Esophagus squamous epithelium (tissue), 5 donors: ENCODE measurements around the gene TEC. TPM values are rescaled to one million over a fixed set of nuclear protein-coding genes. Genes with fewer than 3 reads are reported as not detected.

Source experiments
- DNase-seq: peaks from one replicate; lab custom pipeline; 2025; lab: John Stamatoyannopoulos, UW
- H3K27ac ChIP-seq, 4 donors: fragments of 200-600 bp; sonication (generic); one replicate each; pipeline ENCODE4 v1.5.1; 2016 to 2019; ENCODE audit warnings: mild to moderate bottlenecking in 1 of 4
- H3K27me3 ChIP-seq, 4 donors: fragments of 200-600 bp; sonication (generic); 1 replicate in 3 of 4; 2 replicates in 1 of 4; pipeline versions ENCODE4 v1.5.1 to v1.6.0; 2017 to 2021; ENCODE audit warnings: antibody characterized with exemption in 1 of 4
- H3K36me3 ChIP-seq, 3 donors: fragments of 200-600 bp; sonication (generic); one replicate each; pipeline ENCODE4 v1.5.1; 2016 to 2019
- H3K4me1 ChIP-seq, 3 donors: fragments of 200-600 bp; sonication (generic); one replicate each; pipeline ENCODE4 v1.5.1; 2017 to 2019
- H3K4me3 ChIP-seq, 4 donors: fragments of 200-600 bp; sonication (generic); 1 replicate in 3 of 4; 2 replicates in 1 of 4; pipeline ENCODE4 v1.5.1; 2016 to 2019; ENCODE audit warnings: mild to moderate bottlenecking in 2 of 4, moderate library complexity in 1 of 4
- H3K9me3 ChIP-seq, 3 donors: fragments of 200-600 bp; sonication (generic); one replicate each; pipeline ENCODE4 v1.5.1; 2016 to 2019
- CTCF ChIP-seq, 6 experiments: fragments of 450-650 bp in 4 of 6; fragments of 200-600 bp in 2 of 6; sonication (generic) in 2 of 6; IDR thresholded peaks; one replicate each; pipeline ENCODE4 v1.5.1; 2016 to 2019; ENCODE audit warnings: antibody characterized with exemption in 6 of 6, mild to moderate bottlenecking in 4 of 6, moderate library complexity in 4 of 6
- POLR2A ChIP-seq, 4 donors: fragments of 450-650 bp; IDR thresholded peaks; one replicate each; pipeline ENCODE4 v1.6.1; 2017; ENCODE audit warnings: antibody characterized with exemption in 4 of 4, mild to moderate bottlenecking in 4 of 4, moderate library complexity in 3 of 4
- WGBS, 2 donors: methylation state at CpG; one replicate each; pipeline ENCODE4 v1.1.5; 2018; 5-methylcytosine and 5-hydroxymethylcytosine counted together
- intact Hi-C: fragments of 100-400 bp; cut with DNase I; formaldehyde crosslinking; loops from one replicate; pipeline ENCODE4 v1.15.0; 2022
- total RNA-seq, 4 donors: library from RNA; depleted of rRNA; stranded (reverse); fragments of >200 nt; gene quantifications; one replicate each; pipeline ENCODE4 v1.1.0, GENCODE V29; 2016
- donor health status: DM: yes; HTN: yes; CAD: no.

Gene TEC
- total RNA-seq, 4 donors from 2014 or later, result 3.8 to 8.6 (median 7.2) TPM

- TF ChIP-seq POLR2A (IDR thresholded peaks at IDR 0.05) (no peak), CTCF (IDR thresholded peaks at IDR 0.05) (no peak)
- Histone ChIP-seq H3K36me3 (no peaks in the 10 kb centered on the region), H3K27ac (no peak overlapping the region), H3K4me3 (no peak overlapping the region), H3K27me3 (no peaks in the 10 kb centered on the region), H3K9me3 (no peaks in the 10 kb centered on the region), H3K4me1 (no peaks in the 10 kb centered on the region)
- intact Hi-C loops, result no loop called here
- DNase-seq, result no peak
- WGBS, 2 donors, result 58 to 73% methylated on average over 5 of the region's 5 CpGs
Measured at GRCh38 chr4:48307528-48307927, 37.9 kb upstream of the TEC start.

- no peaks in the 10 kb centered on the region for H3K4me1 ChIP-seq
- H3K9me3 ChIP-seq, result no peaks in the 10 kb centered on the region
- TF ChIP-seq CTCF (IDR thresholded peaks at IDR 0.05), result no peak
- TF ChIP-seq POLR2A (IDR thresholded peaks at IDR 0.05), result no peak
- intact Hi-C loops, result no loop called here
- no peak overlapping the region for H3K27ac ChIP-seq
- no peaks in the 10 kb centered on the region for H3K36me3 ChIP-seq
- no peaks in the 10 kb centered on the region for H3K27me3 ChIP-seq
- DNase-seq, result no peak
- WGBS, 2 donors, result 69 to 82% methylated on average over 3 of the region's 3 CpGs
- no peak overlapping the region for H3K4me3 ChIP-seq
Measured at GRCh38 chr4:48305508-48305907, 35.9 kb upstream of the TEC start.

GRCh38 chr4:48300004-48300403 is 30.4 kb upstream of the TEC start:
- WGBS, 2 donors, result 51 to 63% methylated on average over 2 of the region's 2 CpGs
- H3K4me1 ChIP-seq, result no peaks in the 10 kb centered on the region
- H3K4me3 ChIP-seq, result no peak overlapping the region
- H3K27ac ChIP-seq, result no peak overlapping the region
- H3K27me3 ChIP-seq, result no peaks in the 10 kb centered on the region
- no peak for TF ChIP-seq CTCF (IDR thresholded peaks at IDR 0.05)
- TF ChIP-seq POLR2A (IDR thresholded peaks at IDR 0.05), result no peak
- DNase-seq, result no peak
- H3K9me3 ChIP-seq, result no peaks in the 10 kb centered on the region
- no peaks in the 10 kb centered on the region for H3K36me3 ChIP-seq
- intact Hi-C loops, result no loop called here

GRCh38 chr4:48299560-48299959 is 29.9 kb upstream of the TEC start:
- H3K27ac ChIP-seq, result no peak overlapping the region
- no peak overlapping the region for H3K4me3 ChIP-seq
- DNase-seq, result no peak
- intact Hi-C loops, result no loop called here
- H3K36me3 ChIP-seq, result no peaks in the 10 kb centered on the region
- no peaks in the 10 kb centered on the region for H3K9me3 ChIP-seq
- H3K27me3 ChIP-seq, result no peaks in the 10 kb centered on the region
- H3K4me1 ChIP-seq, result no peaks in the 10 kb centered on the region
- TF ChIP-seq CTCF (IDR thresholded peaks at IDR 0.05), result no peak
- TF ChIP-seq POLR2A (IDR thresholded peaks at IDR 0.05), result no peak
- 84 to 93% methylated on average over 3 to 4 of the region's 4 CpGs for WGBS, 2 donors

- DNase-seq, result no peak
- H3K27me3 ChIP-seq, result no peaks in the 10 kb centered on the region
- H3K36me3 ChIP-seq, result no peaks in the 10 kb centered on the region
- H3K4me3 ChIP-seq, result no peak overlapping the region
- no peak overlapping the region for H3K27ac ChIP-seq
- 91 to 100% methylated on average over 2 of the region's 2 CpGs for WGBS, 2 donors
- no peaks in the 10 kb centered on the region for H3K4me1 ChIP-seq
- H3K9me3 ChIP-seq, result no peaks in the 10 kb centered on the region
- intact Hi-C loops, result no loop called here
- TF ChIP-seq CTCF (IDR thresholded peaks at IDR 0.05) (no peak), POLR2A (IDR thresholded peaks at IDR 0.05) (no peak)
Measured at GRCh38 chr4:48297256-48297846, 27.7 kb upstream of the TEC start.
